Panc1 (cell line): ENCODE measurements around the gene EYS. TPM values are rescaled to one million over a fixed set of nuclear protein-coding genes. Genes with fewer than 3 reads are reported as not detected.

ENCODE experiments used
- ATAC-seq: fragments of 200-7000 bp; cut with Tn5 transposase; 2 replicates; pipeline ENCODE4 v1.9.1; 2020; ENCODE audit warnings: mild to moderate bottlenecking, moderate library complexity
- BruUV-seq: library from RNA; stranded (reverse); fragments of 400-500 nt; replicated peaks from 2 replicates; lab custom pipeline; 2021; lab: Mats Ljungman, UMichigan
- CTCF ChIA-PET: fragments of 300-600 bp; sonication (Branson Sonifier 250); formaldehyde crosslinking; loops from one replicate; lab custom pipeline; 2022; ENCODE audit warnings: antibody characterized with exemption; lab: Charles Lee
- POLR2A ChIA-PET: fragments of 300-600 bp; sonication (Branson Sonifier 250); formaldehyde crosslinking; loops from one replicate; lab custom pipeline; 2022; ENCODE audit warnings: antibody characterized with exemption; lab: Charles Lee
- DNase-seq: peaks from one replicate; pipeline ENCODE4 v3.0.0-alpha.2; 2010; ENCODE audit warnings: low read depth, low spot score
- H3K27ac ChIP-seq: 2 replicates; pipeline ENCODE4 v1.5.1; 2011; ENCODE audit warnings: mild to moderate bottlenecking, low read length, inconsistent platforms
- H3K27me3 ChIP-seq: fragments of 200-500 bp; sonication (Bioruptor generic); 2 replicates; pipeline ENCODE4 v1.6.0; 2014; ENCODE audit warnings: low read length, inconsistent platforms; ENCODE audit not compliant: control insufficient read depth, insufficient read depth
- H3K36me3 ChIP-seq: fragments of 200-500 bp; sonication (Bioruptor generic); 2 replicates; pipeline ENCODE4 v1.5.1; 2014; ENCODE audit warnings: inconsistent platforms, mild to moderate bottlenecking, low read length, moderate library complexity; ENCODE audit not compliant: control insufficient read depth, insufficient read depth
- H3K4me1 ChIP-seq: 2 replicates; pipeline ENCODE4 v1.5.1; 2011; ENCODE audit warnings: inconsistent platforms, mild to moderate bottlenecking, low read length, moderate library complexity; ENCODE audit not compliant: control insufficient read depth, insufficient read depth
- H3K4me3 ChIP-seq, 2 experiments: 2 replicates each; pipeline ENCODE4 v1.5.1; 2011 to 2012; ENCODE audit warnings: low read depth in 2 of 2, low read length in 2 of 2, mild to moderate bottlenecking in 2 of 2, inconsistent platforms in 1 of 2, moderate library complexity in 1 of 2
- H3K9me3 ChIP-seq: fragments of 200-500 bp; sonication (Bioruptor generic); 2 replicates; pipeline ENCODE4 v1.5.1; 2014; ENCODE audit warnings: low read depth, mild to moderate bottlenecking, inconsistent platforms, low read length, moderate library complexity; ENCODE audit not compliant: control insufficient read depth, insufficient read depth
- CTCF ChIP-seq: fragments of 450-650 bp; IDR thresholded peaks from 2 replicates; pipeline ENCODE4 v1.5.1; 2017; ENCODE audit warnings: mild to moderate bottlenecking
- POLR2AphosphoS5 ChIP-seq: IDR thresholded peaks from 2 replicates; pipeline ENCODE4 v1.6.1; 2012; ENCODE audit warnings: mild to moderate bottlenecking, low read depth, low read length, moderate library complexity
- SIN3A ChIP-seq: IDR thresholded peaks from 2 replicates; pipeline ENCODE4 v1.6.1; 2012; ENCODE audit warnings: low read depth, mild to moderate bottlenecking, low read length, moderate library complexity, borderline replicate concordance; ENCODE audit not compliant: insufficient read depth
- TCF7L2 ChIP-seq: IDR thresholded peaks from 2 replicates; pipeline ENCODE4 v1.6.1; 2011; ENCODE audit warnings: mild to moderate bottlenecking, low read depth, low read length, inconsistent platforms
- in situ Hi-C: cut with HindIII; loops from 2 replicates; pipeline ENCODE4 v1.10.0; 2016; ENCODE audit warnings: low sequenced_read_pairs, low pct_unique_long_range_greater_than_20kb
- intact Hi-C: fragments of 100-400 bp; cut with micrococcal nuclease; formaldehyde crosslinking; loops from one replicate; pipeline ENCODE4 v1.10.0; 2022; ENCODE audit not compliant: unreplicated experiment
- total RNA-seq: library from RNA; stranded (reverse); gene quantifications from one replicate; pipeline ENCODE4 v1.2.1, GENCODE V29; 2021; ENCODE audit not compliant: unreplicated experiment
- TF ChIP-seq, protein P1 (sequence below), 2 experiments: IDR thresholded peaks; 2 replicates each; pipeline ENCODE4 v1.6.1; 2011 to 2012; ENCODE audit warnings: low read depth in 2 of 2, control low read depth in 1 of 2, low read length in 1 of 2, mild to moderate bottlenecking in 1 of 2, moderate library complexity in 1 of 2; ENCODE audit not compliant: insufficient read depth in 1 of 2

The EYS gene
- total RNA-seq, 1 experiment from 2014 or later, result not detected

DNA sequence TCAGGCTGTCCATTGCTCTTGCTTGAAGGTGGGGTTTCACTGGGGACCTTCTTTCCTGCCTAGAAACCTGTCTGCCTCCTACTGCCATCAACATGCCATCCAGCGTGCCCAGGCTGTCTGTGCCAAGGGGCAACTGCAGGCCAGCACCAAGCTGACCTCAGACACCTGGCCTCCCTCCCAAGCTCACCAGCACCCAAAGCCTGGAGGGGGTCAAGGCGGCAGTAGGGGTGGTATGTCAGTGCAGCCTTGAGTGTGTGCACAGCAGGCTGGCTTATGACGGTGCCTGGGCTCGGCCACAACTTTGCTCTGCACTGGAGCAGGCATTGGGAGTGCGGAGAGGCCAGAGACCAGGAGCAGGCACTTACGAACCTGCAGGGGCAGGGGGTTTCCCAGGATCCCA is 149.0 kb downstream of the EYS start:
- no peaks in the 10 kb centered on the region for H3K36me3 ChIP-seq
- in situ Hi-C loops (no loop called here), intact Hi-C loops (no loop called here)
- no TSS peak for BruUV-seq
- CTCF ChIA-PET, result no interaction called here
- H3K4me3 ChIP-seq, result no peak overlapping the region
- H3K27ac ChIP-seq, result no peak overlapping the region
- no peaks in the 10 kb centered on the region for H3K4me1 ChIP-seq
- DNase-seq (no peak), ATAC-seq (no peak)
- H3K27me3 ChIP-seq, result no peaks in the 10 kb centered on the region
- TF ChIP-seq SIN3A, result no peak
- TF ChIP-seq, protein P1, sequence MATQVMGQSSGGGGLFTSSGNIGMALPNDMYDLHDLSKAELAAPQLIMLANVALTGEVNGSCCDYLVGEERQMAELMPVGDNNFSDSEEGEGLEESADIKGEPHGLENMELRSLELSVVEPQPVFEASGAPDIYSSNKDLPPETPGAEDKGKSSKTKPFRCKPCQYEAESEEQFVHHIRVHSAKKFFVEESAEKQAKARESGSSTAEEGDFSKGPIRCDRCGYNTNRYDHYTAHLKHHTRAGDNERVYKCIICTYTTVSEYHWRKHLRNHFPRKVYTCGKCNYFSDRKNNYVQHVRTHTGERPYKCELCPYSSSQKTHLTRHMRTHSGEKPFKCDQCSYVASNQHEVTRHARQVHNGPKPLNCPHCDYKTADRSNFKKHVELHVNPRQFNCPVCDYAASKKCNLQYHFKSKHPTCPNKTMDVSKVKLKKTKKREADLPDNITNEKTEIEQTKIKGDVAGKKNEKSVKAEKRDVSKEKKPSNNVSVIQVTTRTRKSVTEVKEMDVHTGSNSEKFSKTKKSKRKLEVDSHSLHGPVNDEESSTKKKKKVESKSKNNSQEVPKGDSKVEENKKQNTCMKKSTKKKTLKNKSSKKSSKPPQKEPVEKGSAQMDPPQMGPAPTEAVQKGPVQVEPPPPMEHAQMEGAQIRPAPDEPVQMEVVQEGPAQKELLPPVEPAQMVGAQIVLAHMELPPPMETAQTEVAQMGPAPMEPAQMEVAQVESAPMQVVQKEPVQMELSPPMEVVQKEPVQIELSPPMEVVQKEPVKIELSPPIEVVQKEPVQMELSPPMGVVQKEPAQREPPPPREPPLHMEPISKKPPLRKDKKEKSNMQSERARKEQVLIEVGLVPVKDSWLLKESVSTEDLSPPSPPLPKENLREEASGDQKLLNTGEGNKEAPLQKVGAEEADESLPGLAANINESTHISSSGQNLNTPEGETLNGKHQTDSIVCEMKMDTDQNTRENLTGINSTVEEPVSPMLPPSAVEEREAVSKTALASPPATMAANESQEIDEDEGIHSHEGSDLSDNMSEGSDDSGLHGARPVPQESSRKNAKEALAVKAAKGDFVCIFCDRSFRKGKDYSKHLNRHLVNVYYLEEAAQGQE (IDR thresholded peaks at IDR 0.05; ENCODE audit: insufficient read depth in 1 of 2, low read depth in 2 of 2, low read length in 1 of 2), result no peak
- TF ChIP-seq TCF7L2, result no peak
- TF ChIP-seq POLR2AphosphoS5, result no peak
- TF ChIP-seq CTCF, result no peak
- POLR2A ChIA-PET, result no interaction called here
- H3K9me3 ChIP-seq, result peaks cover 3% of the 10 kb centered on the region; the same call in 1 of the 2 replicates

DNA sequence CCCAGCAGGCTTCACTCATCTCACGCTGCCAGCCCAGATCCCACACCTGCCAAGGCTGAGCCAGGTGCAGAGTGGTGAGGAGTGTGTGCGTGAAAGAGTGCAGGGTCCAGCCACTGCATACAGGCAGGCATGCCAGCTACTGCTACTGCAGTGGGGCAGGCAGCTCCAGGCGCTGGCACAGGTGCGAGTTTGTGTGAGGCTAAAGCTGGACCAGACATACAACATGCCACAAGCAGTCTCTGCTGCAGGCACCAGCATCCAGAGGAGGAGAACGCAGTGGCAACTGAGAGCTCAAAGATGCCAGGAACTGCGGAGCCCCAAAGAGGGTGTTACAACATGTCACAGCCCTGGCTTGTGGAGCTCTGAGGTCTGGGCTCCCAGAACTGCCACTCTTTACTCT is 149.8 kb downstream of the EYS start:
- intact Hi-C loops (no loop called here), in situ Hi-C loops (no loop called here)
- no peak overlapping the region for H3K27ac ChIP-seq
- TF ChIP-seq CTCF (no peak), POLR2AphosphoS5 (no peak), TCF7L2 (no peak)
- TF ChIP-seq, protein P1 (IDR thresholded peaks at IDR 0.05; ENCODE audit: insufficient read depth in 1 of 2, low read depth in 2 of 2, low read length in 1 of 2), result no peak
- ATAC-seq (no peak), DNase-seq (no peak)
- no TSS peak for BruUV-seq
- CTCF ChIA-PET, result interaction anchor here (0.5 kb wide), 1 partner anchor 439 kb away, joined by 3 read pairs; no protein-coding TSS in a partner anchor
- H3K36me3 ChIP-seq, result no peaks in the 10 kb centered on the region
- no peaks in the 10 kb centered on the region for H3K4me1 ChIP-seq
- POLR2A ChIA-PET, result interaction anchor here (0.6 kb wide), 1 partner anchor 54 kb away, joined by 4 read pairs; no protein-coding TSS in a partner anchor
- H3K4me3 ChIP-seq, result no peak overlapping the region
- H3K27me3 ChIP-seq, result no peaks in the 10 kb centered on the region
- H3K9me3 ChIP-seq, result peaks cover 3% of the 10 kb centered on the region; the same call in 1 of the 2 replicates
